WTC11 (cell line): ENCODE measurements around the gene SLC46A1. TPM values are rescaled to one million over a fixed set of nuclear protein-coding genes. Genes with fewer than 3 reads are reported as not detected.

Experiments
- ATAC-seq: fragments of 200-7000 bp; cut with Tn5 transposase; 2 replicates; pipeline ENCODE4 v1.10.0; 2021; ENCODE audit warnings: mild to moderate bottlenecking, moderate library complexity
- CTCF ChIA-PET: fragments of 300-600 bp; sonication (Branson Sonifier 250); formaldehyde crosslinking; loops from one replicate; lab custom pipeline; 2021; ENCODE audit warnings: antibody characterized with exemption; lab: Charles Lee
- POLR2A ChIA-PET: fragments of 350-600 bp; sonication (Branson Sonifier 250); formaldehyde crosslinking; loops from one replicate; lab custom pipeline; 2021; ENCODE audit warnings: antibody characterized with exemption; lab: Charles Lee
- DNase-seq: peaks from one replicate; pipeline ENCODE4 v3.0.0; 2021; ENCODE audit warnings: low spot score
- H3K27ac Mint-ChIP-seq: 2 replicates; pipeline ENCODE4 v1.8.0; 2021; ENCODE audit warnings: mixed read lengths
- H3K27me3 Mint-ChIP-seq: 2 replicates; pipeline ENCODE4 v1.8.0; 2021; ENCODE audit warnings: low read depth, mild to moderate bottlenecking, moderate library complexity, mixed read lengths
- H3K36me3 Mint-ChIP-seq: 2 replicates; pipeline ENCODE4 v1.8.0; 2021; ENCODE audit warnings: mixed read lengths
- H3K4me1 Mint-ChIP-seq: 2 replicates; pipeline ENCODE4 v1.8.0; 2022; ENCODE audit warnings: mixed read lengths
- H3K4me3 Mint-ChIP-seq: 2 replicates; pipeline ENCODE4 v1.8.0; 2021; ENCODE audit warnings: mild to moderate bottlenecking, moderate library complexity, mixed read lengths
- H3K9me3 Mint-ChIP-seq: 2 replicates; pipeline ENCODE4 v1.8.0; 2021; ENCODE audit warnings: mixed read lengths
- AR ChIP-seq: fragments of 250-450 bp; sonication (Bioruptor Pico); IDR thresholded peaks from 2 replicates; pipeline ENCODE4 v1.9.0; 2021; ENCODE audit warnings: mild to moderate bottlenecking
- ERG ChIP-seq: fragments of 250-450 bp; sonication (Bioruptor Pico); IDR thresholded peaks from 2 replicates; pipeline ENCODE4 v1.8.0; 2021; ENCODE audit warnings: mild to moderate bottlenecking
- ESRRA ChIP-seq: sonication (generic); formaldehyde crosslinking; IDR thresholded peaks from 2 replicates; pipeline ENCODE4 v1.8.1; 2022; ENCODE audit warnings: mild to moderate bottlenecking, missing genetic modification reagents, borderline replicate concordance
- GABPB1 ChIP-seq: sonication (generic); formaldehyde crosslinking; IDR thresholded peaks from 2 replicates; pipeline ENCODE4 v1.8.1; 2023; ENCODE audit warnings: mild to moderate bottlenecking, missing genetic modification reagents
- RORB ChIP-seq: fragments of 250-450 bp; sonication (Bioruptor Pico); IDR thresholded peaks from 2 replicates; pipeline ENCODE4 v1.9.0; 2021; ENCODE audit warnings: mild to moderate bottlenecking
- STAT6 ChIP-seq: sonication (generic); formaldehyde crosslinking; conservative IDR thresholded peaks from 2 replicates; pipeline ENCODE4 v1.8.1; 2023; ENCODE audit warnings: mild to moderate bottlenecking, low read depth, missing genetic modification reagents, moderate library complexity
- ZNF138 ChIP-seq: sonication (generic); formaldehyde crosslinking; conservative IDR thresholded peaks from 2 replicates; pipeline ENCODE4 v1.8.1; 2022; ENCODE audit warnings: mild to moderate bottlenecking, moderate library complexity, missing genetic modification reagents
- ZNF219 ChIP-seq: sonication (generic); formaldehyde crosslinking; IDR thresholded peaks from 2 replicates; pipeline ENCODE4 v1.8.0; 2023; ENCODE audit warnings: missing genetic modification reagents, mild to moderate bottlenecking, borderline replicate concordance
- ZNF281 ChIP-seq: sonication (generic); formaldehyde crosslinking; IDR thresholded peaks from 2 replicates; pipeline ENCODE4 v1.8.0; 2023; ENCODE audit warnings: mild to moderate bottlenecking, missing genetic modification reagents
- ZNF317 ChIP-seq: sonication (generic); formaldehyde crosslinking; IDR thresholded peaks from 2 replicates; pipeline ENCODE4 v1.8.1; 2023; ENCODE audit warnings: low read depth, mild to moderate bottlenecking, moderate library complexity, missing genetic modification reagents, borderline replicate concordance
- ZNF396 ChIP-seq: fragments of 250-450 bp; sonication (Bioruptor Pico); IDR thresholded peaks from 2 replicates; pipeline ENCODE4 v1.8.0; 2021; ENCODE audit warnings: mild to moderate bottlenecking, moderate library complexity, borderline replicate concordance
- total RNA-seq: library from RNA; stranded (reverse); gene quantifications from 3 replicates; pipeline ENCODE4 v1.2.3, GENCODE V29; 2021
- TF ChIP-seq, protein P1 (sequence below): fragments of 250-450 bp; sonication (Bioruptor Pico); conservative IDR thresholded peaks from 2 replicates; pipeline ENCODE4 v1.9.0; 2021; ENCODE audit warnings: mild to moderate bottlenecking

SLC46A1 gene
- total RNA-seq, 1 experiment from 2014 or later: 6.7 TPM

DNA sequence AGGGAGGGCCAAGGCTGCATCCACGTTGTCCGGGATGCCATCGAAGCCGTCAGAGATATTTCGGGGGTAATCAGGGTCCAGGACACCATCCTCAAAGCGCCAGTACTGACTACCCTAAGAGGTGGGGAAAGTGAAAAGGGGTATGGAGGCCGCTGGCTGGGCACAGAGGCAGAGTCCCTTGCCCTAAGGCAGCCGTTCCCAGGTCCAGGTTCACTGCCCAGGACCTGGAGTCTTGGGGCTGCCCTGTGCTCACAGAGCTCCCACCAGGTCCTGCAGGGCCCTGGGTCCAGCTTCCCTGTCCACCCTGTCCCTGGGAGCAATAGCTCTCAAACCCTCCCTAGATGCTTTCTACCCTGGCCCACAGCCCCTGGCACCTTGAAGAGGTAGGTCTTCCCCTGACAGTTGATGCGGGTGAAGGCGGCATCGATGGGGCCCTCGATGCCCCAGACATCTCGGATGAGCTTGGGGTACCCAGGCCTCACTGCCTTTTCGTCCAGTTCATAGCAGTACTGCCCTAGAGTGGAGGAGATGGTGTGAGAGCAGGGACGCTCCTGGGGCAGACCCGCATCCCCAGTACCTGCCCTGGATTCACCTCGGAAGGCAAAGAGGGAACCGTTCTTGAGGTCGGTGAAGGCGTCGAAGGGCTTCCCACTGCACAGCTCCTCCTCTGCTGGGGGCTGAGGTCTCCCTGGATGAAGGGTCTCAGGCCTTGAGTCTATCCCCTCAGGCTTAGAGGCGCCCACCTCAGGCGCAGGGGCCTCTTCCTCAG is 36.9 kb downstream of the SLC46A1 start (continued):
- TF ChIP-seq ERG (no peak), GABPB1 (CRISPR knock-in tag) (no peak), ZNF281 (CRISPR knock-in tag) (no peak), AR (CRISPR knock-in tag) (no peak), RORB (CRISPR knock-in tag) (no peak), ZNF219 (CRISPR knock-in tag) (no peak)

- Mint-ChIP-seq H3K27me3 (peaks cover 20% of the 10 kb centered on the region), H3K36me3 (no peaks in the 10 kb centered on the region), H3K4me1 (peaks cover 19% of the 10 kb centered on the region), H3K27ac (no peak overlapping the region), H3K9me3 (no peaks in the 10 kb centered on the region), H3K4me3 (no peak overlapping the region)
- CTCF ChIA-PET: no interaction called here
- POLR2A ChIA-PET: no interaction called here
- DNase-seq: no peak
- TF ChIP-seq ZNF396 (CRISPR knock-in tag) (no peak), ZNF317 (CRISPR knock-in tag) (no peak), STAT6 (CRISPR knock-in tag) (no peak), GABPB1 (CRISPR knock-in tag) (peak; percentile 61; the same call in 1 of the 2 replicates), AR (CRISPR knock-in tag) (no peak), ZNF138 (no peak), ESRRA (CRISPR knock-in tag) (no peak)
- TF ChIP-seq, protein P1, sequence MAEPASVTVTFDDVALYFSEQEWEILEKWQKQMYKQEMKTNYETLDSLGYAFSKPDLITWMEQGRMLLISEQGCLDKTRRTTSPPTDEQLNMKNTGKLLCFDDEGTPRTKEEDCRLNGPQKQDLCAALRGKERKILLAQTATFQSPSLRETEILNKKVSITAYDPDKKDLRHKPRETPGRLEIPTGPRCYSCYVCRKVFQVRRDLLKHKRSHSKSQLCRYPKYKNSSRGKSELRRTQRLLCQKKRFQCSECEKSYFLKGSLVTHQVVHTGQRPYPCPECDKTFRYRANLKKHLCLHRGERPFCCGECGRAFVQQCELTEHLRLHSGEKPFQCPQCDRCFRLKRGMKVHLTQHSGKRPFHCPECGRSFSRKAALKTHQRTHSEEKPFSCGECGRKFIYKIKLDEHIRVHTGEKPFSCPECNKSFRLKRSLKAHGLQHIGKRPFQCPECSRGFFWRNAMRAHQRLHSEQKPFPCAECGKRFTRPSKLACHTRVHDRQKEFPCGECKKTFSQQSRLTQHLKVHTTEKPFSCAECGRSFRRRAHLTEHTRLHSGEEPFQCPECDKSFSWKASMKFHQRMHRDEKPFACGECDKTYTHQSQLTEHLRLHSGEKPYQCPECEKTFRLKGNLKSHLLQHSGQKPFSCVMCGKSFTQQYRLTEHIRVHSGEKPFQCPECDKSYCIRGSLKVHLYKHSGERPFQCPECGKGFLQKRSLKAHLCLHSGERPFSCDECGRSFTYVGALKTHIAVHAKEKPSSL (CRISPR knock-in tag): no peak
- no peak for ATAC-seq
Observed at GRCh38 chr17:28368306-28368831, 37.6 kb downstream of the SLC46A1 start.
